Renal cortex interstitium (tissue), 11 donors: Measurements from ENCODE around the gene RDH13. TPM values are rescaled to one million over a fixed set of nuclear protein-coding genes. Genes with fewer than 3 reads are reported as not detected.
"Not testable (repeated sequence)": the region's sequence is repeated elsewhere in the genome, so short reads cannot be mapped to it uniquely, and the experiment has no call there.

Experiments
- DNase-seq, 11 donors: peaks; one replicate each; pipeline ENCODE4 v3.0.0-alpha.2; 2013; ENCODE audit warnings: low read depth in 9 of 11, low spot score in 4 of 11; ENCODE audit errors: extremely low read depth in 1 of 11
- polyA plus RNA-seq, 3 donors: library from polyadenylated mRNA; unstranded; fragments of 120-200 nt; gene quantifications; one replicate each; pipeline ENCODE4 v1.2.1, GENCODE V29; 2013; ENCODE audit not compliant: insufficient read length in 3 of 3

The RDH13 gene
- polyA plus RNA-seq, 3 donors = 13.6 to 27.1 (median 15.9) TPM

GRCh38 chr19:55082020-55082851 lies 19.3 kb upstream of the RDH13 start:
- DNase-seq = no peak

- no peak for DNase-seq
Measured at GRCh38 chr19:55081770-55082019, 18.7 kb upstream of the RDH13 start.

GRCh38 chr19:55080968-55081769 lies 18.2 kb upstream of the RDH13 start:
- DNase-seq = peak in 3 of 11 donors; percentile 58 to 69 (median 59)

GRCh38 chr19:55080121-55080967 lies 17.4 kb upstream of the RDH13 start:
- DNase-seq = peak in 1 of 11 donors; percentile 44

- no peak for DNase-seq
Measured at GRCh38 chr19:55079400-55080038, 16.6 kb upstream of the RDH13 start.

- no peak for DNase-seq
Measured at GRCh38 chr19:55078996-55079395, 16.0 kb upstream of the RDH13 start.

- DNase-seq = no peak
Measured at GRCh38 chr19:55077106-55077505, 14.2 kb upstream of the RDH13 start.

- DNase-seq = no peak
Measured at GRCh38 chr19:55076321-55076720, 13.4 kb upstream of the RDH13 start.

GRCh38 chr19:55075371-55075998 lies 12.5 kb upstream of the RDH13 start, which contains the start of gene EPS8L1:
TSS of gene EPS8L1 (plus strand) at chr19:55075869. CDS start at chr19:55076445, 576 bp downstream.
- DNase-seq = peak in 6 of 11 donors; percentile 60 to 85 (median 74)

- no peak for DNase-seq
Measured at GRCh38 chr19:55071913-55072312, 9.0 kb upstream of the RDH13 start.

- DNase-seq = no peak
Measured at GRCh38 chr19:55071129-55071502, 8.2 kb upstream of the RDH13 start.

- no peak for DNase-seq
Measured at GRCh38 chr19:55070466-55071128, 7.6 kb upstream of the RDH13 start.

GRCh38 chr19:55069865-55070197 lies 6.9 kb upstream of the RDH13 start:
- no peak for DNase-seq

GRCh38 chr19:55068950-55069864 lies 6.3 kb upstream of the RDH13 start:
- DNase-seq = no peak

GRCh38 chr19:55067869-55068268 lies 4.9 kb upstream of the RDH13 start:
- no peak for DNase-seq

- DNase-seq = no peak
Measured at GRCh38 chr19:55066107-55066709, 3.3 kb upstream of the RDH13 start.

- DNase-seq = not testable (repeated sequence)
Measured at GRCh38 chr19:55065516-55065915, 2.6 kb upstream of the RDH13 start.
